Activated B cell treated with CpG ODN at 0.5 μM for 24 hours (primary cell): ENCODE measurements around the gene TENM4. TPM values are rescaled to one million over a fixed set of nuclear protein-coding genes. Genes with fewer than 3 reads are reported as not detected.

Source experiments
- ATAC-seq: fragments of 200-7000 bp; cut with Tn5 transposase; one replicate; pipeline ENCODE4 v1.10.0; 2021; ENCODE audit warnings: low read depth, mild to moderate bottlenecking, moderate library complexity
- CTCF ChIA-PET: fragments of 350-600 bp; sonication (Branson Sonifier 250); formaldehyde crosslinking; loops from one replicate; lab custom pipeline; 2021; ENCODE audit warnings: antibody characterized with exemption; lab: Charles Lee
- POLR2A ChIA-PET: fragments of 350-600 bp; sonication (Branson Sonifier 250); formaldehyde crosslinking; loops from one replicate; lab custom pipeline; 2021; ENCODE audit warnings: antibody characterized with exemption; lab: Charles Lee
- DNase-seq: peaks from one replicate; pipeline ENCODE4 v3.0.0; 2022
- H3K27ac Mint-ChIP-seq: one replicate; pipeline ENCODE4 v1.8.0; 2020; ENCODE audit warnings: mixed read lengths
- H3K27me3 Mint-ChIP-seq: one replicate; pipeline ENCODE4 v1.8.0; 2021; ENCODE audit warnings: mixed read lengths
- H3K36me3 Mint-ChIP-seq: one replicate; pipeline ENCODE4 v1.8.0; 2021; ENCODE audit warnings: low read depth, mixed read lengths
- H3K4me1 Mint-ChIP-seq: one replicate; pipeline ENCODE4 v1.8.0; 2021; ENCODE audit warnings: mixed read lengths
- H3K4me3 Mint-ChIP-seq: one replicate; pipeline ENCODE4 v1.8.0; 2020; ENCODE audit warnings: mild to moderate bottlenecking, mixed read lengths
- H3K9me3 Mint-ChIP-seq: one replicate; pipeline ENCODE4 v1.8.0; 2020; ENCODE audit warnings: mixed read lengths
- intact Hi-C: fragments of 100-400 bp; cut with micrococcal nuclease; formaldehyde crosslinking; loops from one replicate; pipeline ENCODE4 v1.15.1; 2024
- total RNA-seq: library from RNA; stranded (reverse); gene quantifications from 2 replicates; pipeline ENCODE4 v1.2.3, GENCODE V29; 2022
- TF ChIP-seq, protein P1 (sequence below): fragments of 200-600 bp; IDR thresholded peaks from one replicate; pipeline ENCODE4 v1.8.0; 2022; ENCODE audit warnings: antibody characterized with exemption, mild to moderate bottlenecking

TENM4 gene
- total RNA-seq, 1 donor from 2014 or later = 2.4 TPM

DNA sequence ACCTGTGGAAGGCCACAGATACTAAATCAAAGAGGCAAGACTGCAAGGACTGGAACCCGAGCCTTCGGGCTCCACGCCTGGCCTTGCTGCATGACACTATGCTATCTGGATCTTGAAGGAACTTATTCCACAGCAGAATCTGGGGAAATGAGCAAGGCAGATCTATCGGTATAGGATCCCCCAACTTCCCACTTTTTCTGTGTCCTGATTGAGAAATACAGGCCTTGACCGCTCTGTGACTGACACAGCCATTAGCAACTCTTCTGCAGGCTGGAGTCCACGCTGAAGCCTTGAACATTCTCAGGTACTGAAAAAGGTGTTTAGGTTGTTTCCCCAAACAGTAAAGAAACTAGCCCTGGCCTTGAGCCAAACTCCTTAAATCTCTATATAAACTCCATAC is 625.0 kb downstream of the TENM4 start:
- DNase-seq (no peak), ATAC-seq (no peak)
- Mint-ChIP-seq H3K36me3 (no peaks in the 10 kb centered on the region), H3K4me1 (no peaks in the 10 kb centered on the region), H3K4me3 (no peak overlapping the region), H3K27me3 (no peaks in the 10 kb centered on the region), H3K27ac (no peak overlapping the region), H3K9me3 (no peaks in the 10 kb centered on the region)
- intact Hi-C loops = no loop called here
- TF ChIP-seq, protein P1, sequence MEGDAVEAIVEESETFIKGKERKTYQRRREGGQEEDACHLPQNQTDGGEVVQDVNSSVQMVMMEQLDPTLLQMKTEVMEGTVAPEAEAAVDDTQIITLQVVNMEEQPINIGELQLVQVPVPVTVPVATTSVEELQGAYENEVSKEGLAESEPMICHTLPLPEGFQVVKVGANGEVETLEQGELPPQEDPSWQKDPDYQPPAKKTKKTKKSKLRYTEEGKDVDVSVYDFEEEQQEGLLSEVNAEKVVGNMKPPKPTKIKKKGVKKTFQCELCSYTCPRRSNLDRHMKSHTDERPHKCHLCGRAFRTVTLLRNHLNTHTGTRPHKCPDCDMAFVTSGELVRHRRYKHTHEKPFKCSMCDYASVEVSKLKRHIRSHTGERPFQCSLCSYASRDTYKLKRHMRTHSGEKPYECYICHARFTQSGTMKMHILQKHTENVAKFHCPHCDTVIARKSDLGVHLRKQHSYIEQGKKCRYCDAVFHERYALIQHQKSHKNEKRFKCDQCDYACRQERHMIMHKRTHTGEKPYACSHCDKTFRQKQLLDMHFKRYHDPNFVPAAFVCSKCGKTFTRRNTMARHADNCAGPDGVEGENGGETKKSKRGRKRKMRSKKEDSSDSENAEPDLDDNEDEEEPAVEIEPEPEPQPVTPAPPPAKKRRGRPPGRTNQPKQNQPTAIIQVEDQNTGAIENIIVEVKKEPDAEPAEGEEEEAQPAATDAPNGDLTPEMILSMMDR = no peak
- ChIA-PET POLR2A (no interaction called here), CTCF (no interaction called here)

DNA sequence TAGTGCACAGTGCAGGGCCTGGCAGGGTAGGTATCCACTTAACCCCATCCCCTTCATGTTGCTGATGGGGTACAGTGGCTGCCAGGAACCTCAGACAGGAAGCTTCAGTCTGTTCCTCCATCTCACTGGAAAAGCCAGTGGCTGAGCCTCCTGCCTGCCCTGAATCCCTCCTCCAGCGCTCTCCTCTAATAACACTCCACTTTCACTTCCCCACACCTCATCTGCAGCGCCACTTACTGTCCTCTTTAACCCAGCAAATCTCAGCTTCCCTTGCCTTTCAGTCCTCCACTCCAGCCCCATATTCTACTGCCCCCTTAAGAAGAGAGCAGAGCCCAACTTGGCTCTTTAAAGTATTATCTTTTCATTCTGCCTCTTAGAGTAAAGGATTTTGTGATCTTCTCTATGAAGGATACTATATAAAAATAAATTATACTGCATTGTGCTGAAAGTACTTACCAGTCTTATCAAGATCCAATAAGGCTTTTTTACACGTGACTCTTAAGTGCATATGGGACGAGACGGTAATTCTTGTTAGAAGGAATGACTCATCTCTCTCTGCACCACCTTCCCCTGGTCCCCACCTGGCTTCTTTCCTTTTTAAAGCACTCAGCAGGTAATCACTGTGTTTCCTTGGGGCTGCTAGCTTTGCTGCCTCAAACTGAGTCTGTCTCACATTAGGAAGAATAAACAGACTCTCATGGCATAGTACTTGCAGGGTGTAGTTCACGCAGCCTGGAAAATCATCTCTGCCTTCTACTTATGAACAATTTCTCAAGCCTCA is 628.1 kb downstream of the TENM4 start:
- H3K36me3 Mint-ChIP-seq = no peaks in the 10 kb centered on the region
- no peak for ATAC-seq
- no peak for DNase-seq

DNA sequence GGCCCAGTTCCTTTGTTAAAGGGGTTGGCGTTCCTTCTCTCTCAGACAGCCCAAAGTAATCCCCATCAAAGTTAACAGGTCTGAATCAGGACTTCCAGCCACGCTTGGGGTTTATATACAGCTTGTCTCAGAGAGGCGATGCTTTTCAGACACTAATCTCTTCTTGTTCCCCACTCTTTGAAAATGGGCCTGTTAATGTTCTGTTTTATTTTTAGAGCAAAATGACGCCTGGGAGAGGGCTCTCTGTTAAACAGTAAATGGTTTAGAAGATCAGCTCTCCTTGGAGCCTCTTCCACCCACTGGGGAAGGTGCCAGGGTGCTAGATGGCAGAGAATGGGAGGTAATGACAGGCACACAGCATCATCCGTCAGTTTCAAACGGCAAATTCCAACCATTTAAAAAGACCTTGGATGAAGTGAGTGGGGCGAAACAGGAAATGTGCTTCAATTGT is 630.2 kb downstream of the TENM4 start:
- Mint-ChIP-seq H3K9me3 (no peaks in the 10 kb centered on the region), H3K4me3 (no peak overlapping the region), H3K36me3 (no peaks in the 10 kb centered on the region), H3K4me1 (no peaks in the 10 kb centered on the region), H3K27me3 (no peaks in the 10 kb centered on the region), H3K27ac (no peak overlapping the region)
- ChIA-PET POLR2A (no interaction called here), CTCF (no interaction called here)
- DNase-seq = no peak
- ATAC-seq = no peak
- TF ChIP-seq, protein P1 = no peak
- intact Hi-C loops = no loop called here

More for the DNA sequence above, 628.1 kb downstream of the TENM4 start:
- Mint-ChIP-seq H3K4me3 (no peak overlapping the region), H3K4me1 (no peaks in the 10 kb centered on the region), H3K27me3 (no peaks in the 10 kb centered on the region), H3K9me3 (no peaks in the 10 kb centered on the region), H3K27ac (no peak overlapping the region)
- TF ChIP-seq, protein P1 = no peak
- intact Hi-C loops = no loop called here
- ChIA-PET POLR2A (no interaction called here), CTCF (no interaction called here)

DNA sequence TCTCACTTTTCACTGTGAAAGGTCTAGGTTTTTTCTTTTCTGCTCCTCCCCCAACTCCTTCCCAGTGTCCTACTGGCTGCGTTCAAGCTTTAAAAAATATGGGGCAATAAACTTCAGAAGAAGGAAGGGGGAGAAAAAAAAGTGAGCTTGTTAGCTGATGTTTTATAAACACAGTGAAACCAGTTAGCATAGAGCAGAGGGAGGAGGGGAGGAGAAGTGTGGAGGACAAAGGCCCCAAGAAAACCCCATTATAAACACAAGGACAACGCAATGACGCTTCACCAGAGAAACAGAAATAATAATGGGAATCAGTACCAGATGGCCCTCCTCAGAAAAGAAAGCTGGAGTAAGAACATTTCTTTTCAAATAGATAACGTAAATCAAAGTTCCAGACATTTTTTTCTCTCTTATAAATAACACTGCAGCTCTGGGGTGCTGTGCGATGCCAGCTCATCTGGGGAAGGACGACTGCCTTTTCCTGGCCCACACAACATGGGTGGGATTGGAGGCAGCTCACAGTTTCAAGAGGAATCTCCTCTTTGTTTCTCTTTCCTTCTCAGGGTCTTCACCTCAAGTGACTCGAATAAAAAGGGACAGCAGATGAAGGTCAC is 630.8 kb downstream of the TENM4 start:
- Mint-ChIP-seq H3K27ac (no peak overlapping the region), H3K4me1 (no peaks in the 10 kb centered on the region), H3K4me3 (no peak overlapping the region), H3K9me3 (no peaks in the 10 kb centered on the region), H3K36me3 (no peaks in the 10 kb centered on the region), H3K27me3 (no peaks in the 10 kb centered on the region)
- TF ChIP-seq, protein P1 = no peak
- ChIA-PET CTCF (no interaction called here), POLR2A (no interaction called here)
- DNase-seq (no peak), ATAC-seq (no peak)
- intact Hi-C loops = no loop called here

DNA sequence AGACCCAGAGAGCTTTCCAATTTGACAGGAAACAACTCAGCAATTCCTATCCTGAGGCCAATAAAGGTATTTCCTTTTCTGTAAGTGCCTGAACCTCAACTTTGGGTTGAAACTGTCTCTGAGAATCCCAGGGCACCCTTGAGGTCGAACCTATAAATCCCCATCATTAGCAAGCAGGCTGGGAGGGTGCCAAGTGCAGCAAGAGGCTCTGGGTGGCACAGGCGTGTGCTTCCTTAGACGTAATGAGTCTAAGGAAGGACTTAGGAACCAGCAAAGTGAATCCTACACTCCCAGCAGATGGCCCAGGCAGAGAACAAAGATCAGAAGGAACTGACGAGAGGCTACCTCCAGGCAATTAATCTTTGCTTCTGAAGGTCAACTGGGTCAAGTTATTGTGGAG is 631.9 kb downstream of the TENM4 start:
- Mint-ChIP-seq H3K27me3 (no peaks in the 10 kb centered on the region), H3K36me3 (no peaks in the 10 kb centered on the region), H3K9me3 (no peaks in the 10 kb centered on the region), H3K4me3 (no peak overlapping the region), H3K4me1 (no peaks in the 10 kb centered on the region), H3K27ac (no peak overlapping the region)
- intact Hi-C loops = no loop called here
- POLR2A ChIA-PET = no interaction called here
- CTCF ChIA-PET = no interaction called here
- DNase-seq = no peak
- no peak for ATAC-seq
- TF ChIP-seq, protein P1 = no peak
